ENCODE results near the gene FXN. TPM values are rescaled to one million over a fixed set of nuclear protein-coding genes. Genes with fewer than 3 reads are reported as not detected.

FXN gene
- total and polyA plus RNA-seq, 4 donors, result 4.7 to 41.7 (median 23.9) TPM

DNA sequence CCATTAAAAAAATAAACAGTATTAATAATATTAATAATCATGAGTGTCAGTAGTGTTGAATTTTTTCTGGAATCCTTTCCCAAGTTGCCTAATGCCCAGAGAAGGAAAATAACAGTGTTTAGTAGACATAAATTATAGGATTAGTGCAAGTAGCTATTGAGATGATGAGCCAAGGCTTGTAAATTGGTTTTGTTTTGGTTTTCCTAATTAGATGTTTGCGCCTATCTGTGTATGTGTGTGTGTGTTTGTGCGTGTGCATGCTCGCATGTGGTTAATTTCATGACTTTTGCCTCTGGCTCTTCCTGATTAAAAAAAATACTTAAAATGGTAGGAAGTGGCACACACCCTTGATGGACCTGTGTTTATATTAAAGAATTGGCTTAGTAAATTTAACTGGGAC, 55.4 kb downstream of the FXN start:
- DNase-seq (ENCODE audit: low spot score), result no peak
- H3K27ac ChIP-seq (ENCODE audit: low read depth in 1 of 2, low read length in 2 of 2), result no peak overlapping the region
- WGBS, result 83% methylated on average over 3 of the region's 3 CpGs

More for the DNA sequence above, 55.4 kb downstream of the FXN start:
- TF ChIP-seq ZBTB33 (IDR thresholded peaks at IDR 0.05) (no peak), YY1 (IDR thresholded peaks at IDR 0.05) (no peak), RXRA (IDR thresholded peaks at IDR 0.05) (no peak), TAF1 (conservative IDR thresholded peaks at IDR 0.05) (no peak), HNF4A (conservative IDR thresholded peaks at IDR 0.05) (no peak), ATF3 (IDR thresholded peaks at IDR 0.05) (no peak), SP1 (IDR thresholded peaks at IDR 0.05) (no peak), MAX (IDR thresholded peaks at IDR 0.05) (no peak), FOXA1 (IDR thresholded peaks at IDR 0.05) (no peak), NR2F2 (IDR thresholded peaks at IDR 0.05) (no peak), RAD21 (IDR thresholded peaks at IDR 0.05) (no peak), EGR1 (IDR thresholded peaks at IDR 0.05; ENCODE audit: low read depth in 2 of 2) (no peak), JUND (IDR thresholded peaks at IDR 0.05) (no peak), GABPA (IDR thresholded peaks at IDR 0.05 in 1 of 2, conservative IDR thresholded peaks at IDR 0.05 in 1 of 2) (no peak)
- TF ChIP-seq, protein P1, sequence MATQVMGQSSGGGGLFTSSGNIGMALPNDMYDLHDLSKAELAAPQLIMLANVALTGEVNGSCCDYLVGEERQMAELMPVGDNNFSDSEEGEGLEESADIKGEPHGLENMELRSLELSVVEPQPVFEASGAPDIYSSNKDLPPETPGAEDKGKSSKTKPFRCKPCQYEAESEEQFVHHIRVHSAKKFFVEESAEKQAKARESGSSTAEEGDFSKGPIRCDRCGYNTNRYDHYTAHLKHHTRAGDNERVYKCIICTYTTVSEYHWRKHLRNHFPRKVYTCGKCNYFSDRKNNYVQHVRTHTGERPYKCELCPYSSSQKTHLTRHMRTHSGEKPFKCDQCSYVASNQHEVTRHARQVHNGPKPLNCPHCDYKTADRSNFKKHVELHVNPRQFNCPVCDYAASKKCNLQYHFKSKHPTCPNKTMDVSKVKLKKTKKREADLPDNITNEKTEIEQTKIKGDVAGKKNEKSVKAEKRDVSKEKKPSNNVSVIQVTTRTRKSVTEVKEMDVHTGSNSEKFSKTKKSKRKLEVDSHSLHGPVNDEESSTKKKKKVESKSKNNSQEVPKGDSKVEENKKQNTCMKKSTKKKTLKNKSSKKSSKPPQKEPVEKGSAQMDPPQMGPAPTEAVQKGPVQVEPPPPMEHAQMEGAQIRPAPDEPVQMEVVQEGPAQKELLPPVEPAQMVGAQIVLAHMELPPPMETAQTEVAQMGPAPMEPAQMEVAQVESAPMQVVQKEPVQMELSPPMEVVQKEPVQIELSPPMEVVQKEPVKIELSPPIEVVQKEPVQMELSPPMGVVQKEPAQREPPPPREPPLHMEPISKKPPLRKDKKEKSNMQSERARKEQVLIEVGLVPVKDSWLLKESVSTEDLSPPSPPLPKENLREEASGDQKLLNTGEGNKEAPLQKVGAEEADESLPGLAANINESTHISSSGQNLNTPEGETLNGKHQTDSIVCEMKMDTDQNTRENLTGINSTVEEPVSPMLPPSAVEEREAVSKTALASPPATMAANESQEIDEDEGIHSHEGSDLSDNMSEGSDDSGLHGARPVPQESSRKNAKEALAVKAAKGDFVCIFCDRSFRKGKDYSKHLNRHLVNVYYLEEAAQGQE (IDR thresholded peaks at IDR 0.05), result no peak
- TF ChIP-seq, protein P2, sequence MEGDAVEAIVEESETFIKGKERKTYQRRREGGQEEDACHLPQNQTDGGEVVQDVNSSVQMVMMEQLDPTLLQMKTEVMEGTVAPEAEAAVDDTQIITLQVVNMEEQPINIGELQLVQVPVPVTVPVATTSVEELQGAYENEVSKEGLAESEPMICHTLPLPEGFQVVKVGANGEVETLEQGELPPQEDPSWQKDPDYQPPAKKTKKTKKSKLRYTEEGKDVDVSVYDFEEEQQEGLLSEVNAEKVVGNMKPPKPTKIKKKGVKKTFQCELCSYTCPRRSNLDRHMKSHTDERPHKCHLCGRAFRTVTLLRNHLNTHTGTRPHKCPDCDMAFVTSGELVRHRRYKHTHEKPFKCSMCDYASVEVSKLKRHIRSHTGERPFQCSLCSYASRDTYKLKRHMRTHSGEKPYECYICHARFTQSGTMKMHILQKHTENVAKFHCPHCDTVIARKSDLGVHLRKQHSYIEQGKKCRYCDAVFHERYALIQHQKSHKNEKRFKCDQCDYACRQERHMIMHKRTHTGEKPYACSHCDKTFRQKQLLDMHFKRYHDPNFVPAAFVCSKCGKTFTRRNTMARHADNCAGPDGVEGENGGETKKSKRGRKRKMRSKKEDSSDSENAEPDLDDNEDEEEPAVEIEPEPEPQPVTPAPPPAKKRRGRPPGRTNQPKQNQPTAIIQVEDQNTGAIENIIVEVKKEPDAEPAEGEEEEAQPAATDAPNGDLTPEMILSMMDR (IDR thresholded peaks at IDR 0.05; ENCODE audit: low read depth, low read length, missing input control), result no peak
- no peaks in the 10 kb centered on the region for H3K36me3 ChIP-seq (ENCODE audit: control insufficient read depth in 4 of 4, insufficient read depth in 3 of 4, low read depth in 1 of 4, low read length in 3 of 4)
- H3K9me3 ChIP-seq (ENCODE audit: control insufficient read depth in 4 of 4, low read length in 3 of 4), result no peaks in the 10 kb centered on the region
- no peak overlapping the region for H3K9ac ChIP-seq (ENCODE audit: low read depth in 1 of 2, low read length in 2 of 2)
- no peaks in the 10 kb centered on the region for H3K27me3 ChIP-seq (ENCODE audit: control insufficient read depth in 4 of 4, insufficient read depth in 4 of 4, low read length in 3 of 4)
- peaks cover 11 to 30% (median 14%) of the 10 kb centered on the region in 4 donors for H3K4me1 ChIP-seq (ENCODE audit: control insufficient read depth in 4 of 4, insufficient read depth in 4 of 4, low read length in 3 of 4)
- no peak overlapping the region for H3K4me3 ChIP-seq (ENCODE audit: low read depth in 1 of 3, low read length in 3 of 3)
